A673 (cell line): ENCODE results near the gene BEGAIN. TPM values are rescaled to one million over a fixed set of nuclear protein-coding genes. Genes with fewer than 3 reads are reported as not detected.

Experiments used
- BruUV-seq: library from RNA; stranded (reverse); fragments of 400-500 nt; replicated peaks from 2 replicates; lab custom pipeline; 2021; lab: Mats Ljungman, UMichigan
- CTCF ChIA-PET: fragments of 300-600 bp; sonication (Branson Sonifier 250); formaldehyde crosslinking; loops from one replicate; lab custom pipeline; 2022; ENCODE audit warnings: antibody characterized with exemption; lab: Charles Lee
- POLR2A ChIA-PET: fragments of 300-600 bp; sonication (Branson Sonifier 250); formaldehyde crosslinking; loops from one replicate; lab custom pipeline; 2022; ENCODE audit warnings: antibody characterized with exemption; ENCODE audit not compliant: low non-redundant PET; lab: Charles Lee
- DNase-seq: peaks from one replicate; pipeline ENCODE4 v3.0.0-alpha.2; 2015; ENCODE audit warnings: low spot score
- H3K27ac ChIP-seq: fragments of 200-600 bp; sonication (generic); 2 replicates; pipeline ENCODE4 v1.5.1; 2016; ENCODE audit warnings: mixed run types, low read depth, mild to moderate bottlenecking, mixed read lengths, antibody characterized with exemption, low read length; ENCODE audit not compliant: poor library complexity, severe bottlenecking
- H3K27me3 ChIP-seq: fragments of 200-600 bp; sonication (generic); replicated peaks from 2 replicates; pipeline ENCODE4 v1.6.1; 2017; ENCODE audit warnings: mixed run types, low read depth, mild to moderate bottlenecking, mixed read lengths, antibody characterized with exemption, low read length; ENCODE audit not compliant: insufficient read depth, poor library complexity
- H3K36me3 ChIP-seq: fragments of 200-600 bp; sonication (generic); 2 replicates; pipeline ENCODE4 v1.6.1; 2016; ENCODE audit warnings: mixed run types, mild to moderate bottlenecking, mixed read lengths, antibody characterized with exemption, low read length; ENCODE audit not compliant: insufficient read depth, poor library complexity, severe bottlenecking
- H3K4me1 ChIP-seq: fragments of 200-600 bp; sonication (generic); 2 replicates; pipeline ENCODE4 v1.6.1; 2017; ENCODE audit warnings: mixed run types, mild to moderate bottlenecking, mixed read lengths, antibody characterized with exemption, low read length; ENCODE audit not compliant: insufficient read depth, poor library complexity, severe bottlenecking
- H3K4me3 ChIP-seq: fragments of 200-600 bp; sonication (generic); 2 replicates; pipeline ENCODE4 v1.5.1; 2016; ENCODE audit warnings: low read depth, mixed run types, mild to moderate bottlenecking, mixed read lengths, low read length; ENCODE audit not compliant: poor library complexity, severe bottlenecking
- H3K9me3 ChIP-seq: fragments of 200-600 bp; sonication (generic); 2 replicates; pipeline ENCODE4 v1.6.1; 2016; ENCODE audit warnings: mixed run types, low read depth, mild to moderate bottlenecking, mixed read lengths, antibody characterized with exemption, low read length; ENCODE audit not compliant: poor library complexity, severe bottlenecking
- CTCF ChIP-seq: fragments of 300-800, 200-600 bp; sonication (generic); conservative IDR thresholded peaks from 2 replicates; pipeline ENCODE4 v1.5.1; 2017; ENCODE audit warnings: low read depth, mild to moderate bottlenecking, antibody characterized with exemption, low read length, moderate library complexity, mixed read lengths
- EZH2 ChIP-seq: fragments of 200-600 bp; sonication (generic); IDR thresholded peaks from 2 replicates; pipeline ENCODE4 v1.6.1; 2017; ENCODE audit warnings: borderline replicate concordance, low read depth, mild to moderate bottlenecking, mixed read lengths, antibody characterized with exemption, low read length; ENCODE audit not compliant: poor library complexity, severe bottlenecking
- intact Hi-C: fragments of 100-400 bp; cut with micrococcal nuclease; formaldehyde crosslinking; loops from one replicate; pipeline ENCODE4 v1.10.0; 2022; ENCODE audit not compliant: unreplicated experiment
- total RNA-seq: library from RNA; stranded (reverse); gene quantifications from 2 replicates; pipeline ENCODE4 v1.2.3, GENCODE V29; 2021

Gene BEGAIN
- total RNA-seq, 1 experiment from 2014 or later = 0.84 TPM

- no peak overlapping the region for H3K27ac ChIP-seq
- no peaks in the 10 kb centered on the region for H3K4me1 ChIP-seq
- intact Hi-C loops = loop anchor here (10.0 kb wide), 1 partner anchor 144 kb away; no protein-coding TSS in a partner anchor
- TF ChIP-seq CTCF = no peak
- TF ChIP-seq EZH2 = no peak
- H3K9me3 ChIP-seq = no peaks in the 10 kb centered on the region
- CTCF ChIA-PET = no interaction called here
- H3K27me3 ChIP-seq = no peaks in the 10 kb centered on the region
- DNase-seq = no peak
- POLR2A ChIA-PET = no interaction called here
- BruUV-seq = no TSS peak
- no peak overlapping the region for H3K4me3 ChIP-seq
- H3K36me3 ChIP-seq = no peaks in the 10 kb centered on the region
These were observed 58.2 kb downstream of the BEGAIN start for GRCh38 chr14:100528962-100529560.

DNA sequence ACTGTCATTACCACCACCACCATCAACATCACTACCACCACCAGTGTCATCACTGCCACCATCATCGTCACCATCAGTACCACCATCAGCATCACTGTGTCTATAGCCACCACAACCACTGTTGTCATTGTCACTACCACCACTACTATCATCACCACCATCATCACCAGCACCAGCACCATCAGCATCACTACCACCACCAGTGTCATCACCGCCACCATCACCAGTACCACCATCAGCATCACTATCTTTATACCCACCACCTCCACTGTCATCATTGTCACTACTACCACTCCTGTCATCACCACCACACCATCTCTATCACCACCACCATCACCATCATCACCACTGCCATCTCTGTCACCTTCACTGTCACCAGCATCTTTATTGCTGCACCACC is 60.6 kb downstream of the BEGAIN start:
- Histone ChIP-seq H3K4me1 (peaks cover 1% of the 10 kb centered on the region), H3K27ac (no peak overlapping the region), H3K4me3 (no peak overlapping the region), H3K27me3 (no peaks in the 10 kb centered on the region), H3K36me3 (no peaks in the 10 kb centered on the region), H3K9me3 (no peaks in the 10 kb centered on the region)
- no peak for DNase-seq
- intact Hi-C loops = loop anchor here (10.0 kb wide), 1 partner anchor 142 kb away; no protein-coding TSS in a partner anchor
- no TSS peak for BruUV-seq
- CTCF ChIA-PET = interaction anchor here (1.0 kb wide), 1 partner anchor 119 kb away, joined by 3 read pairs; no protein-coding TSS in a partner anchor
- no peak for TF ChIP-seq EZH2
- no peak for TF ChIP-seq CTCF
- POLR2A ChIA-PET = no interaction called here

DNA sequence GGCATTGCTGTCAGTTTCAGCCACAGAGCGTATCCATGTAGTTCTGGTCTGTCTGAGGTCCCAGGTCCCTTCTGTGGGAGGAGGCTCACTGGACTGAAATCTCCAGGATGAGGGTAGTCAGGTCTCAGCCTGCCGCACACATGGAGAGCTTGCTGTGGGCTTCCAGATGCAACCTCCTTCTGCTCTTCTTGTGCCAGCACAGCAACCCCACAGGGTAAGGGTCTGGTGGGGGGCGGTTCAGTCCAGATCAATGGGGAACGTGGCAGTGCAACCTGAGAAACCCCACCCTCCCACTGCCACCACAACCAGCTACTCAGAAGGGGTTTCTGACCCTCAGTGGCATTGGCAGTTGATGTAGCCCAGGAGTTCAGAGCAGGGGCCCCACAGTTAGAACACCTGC is 61.2 kb downstream of the BEGAIN start:
- no peak for DNase-seq
- Histone ChIP-seq H3K9me3 (no peaks in the 10 kb centered on the region), H3K27ac (no peak overlapping the region), H3K36me3 (no peaks in the 10 kb centered on the region), H3K27me3 (no peaks in the 10 kb centered on the region), H3K4me3 (no peak overlapping the region), H3K4me1 (peaks cover 4% of the 10 kb centered on the region)
- intact Hi-C loops = loop anchor here (10.0 kb wide), 1 partner anchor 141 kb away; no protein-coding TSS in a partner anchor
- TF ChIP-seq EZH2 (no peak), CTCF (no peak)
- POLR2A ChIA-PET = no interaction called here
- CTCF ChIA-PET = interaction anchor here (1.0 kb wide), 1 partner anchor 120 kb away, joined by 3 read pairs; no protein-coding TSS in a partner anchor
- no TSS peak for BruUV-seq
